KMS-11 (cell line): Measurements from ENCODE around the gene LGALS3.

Source experiments
- H2AFZ ChIP-seq: fragments of 200-600 bp; sonication (generic); 2 replicates; pipeline ENCODE4 v1.6.1; 2016; ENCODE audit warnings: antibody characterized with exemption, mixed run types, low read depth
- H3K27ac ChIP-seq: fragments of 200-600 bp; sonication (generic); 2 replicates; pipeline ENCODE4 v1.6.1; 2016; ENCODE audit warnings: mild to moderate bottlenecking, mixed run types
- H3K27me3 ChIP-seq: fragments of 200-600 bp; sonication (generic); 2 replicates; pipeline ENCODE4 v1.6.1; 2017; ENCODE audit warnings: mild to moderate bottlenecking, low read depth, mixed run types, moderate library complexity; ENCODE audit not compliant: insufficient read depth
- H3K36me3 ChIP-seq: fragments of 200-600 bp; sonication (generic); 2 replicates; pipeline ENCODE4 v1.6.1; 2017; ENCODE audit warnings: mild to moderate bottlenecking, mixed run types; ENCODE audit not compliant: insufficient read depth
- H3K4me1 ChIP-seq: fragments of 200-600 bp; sonication (generic); 2 replicates; pipeline ENCODE4 v1.6.1; 2016; ENCODE audit warnings: mild to moderate bottlenecking, low read depth, mixed run types; ENCODE audit not compliant: poor library complexity, severe bottlenecking
- H3K4me2 ChIP-seq: fragments of 200-600 bp; sonication (generic); 2 replicates; pipeline ENCODE4 v1.7.0; 2016; ENCODE audit warnings: mild to moderate bottlenecking, mixed run types
- H3K4me3 ChIP-seq: fragments of 200-600 bp; sonication (generic); IDR thresholded peaks from 2 replicates; pipeline ENCODE4 v1.6.1; 2017; ENCODE audit warnings: low read depth, low read length, mixed read lengths; ENCODE audit not compliant: insufficient read depth
- H3K79me2 ChIP-seq: fragments of 200-600 bp; sonication (generic); 2 replicates; pipeline ENCODE4 v1.6.1; 2016; ENCODE audit warnings: low read depth, mixed run types; ENCODE audit not compliant: insufficient read depth
- H3K9ac ChIP-seq: fragments of 200-600 bp; sonication (generic); 2 replicates; pipeline ENCODE4 v1.6.1; 2016; ENCODE audit warnings: mild to moderate bottlenecking, mixed run types
- H4K20me1 ChIP-seq: fragments of 200-600 bp; sonication (generic); 2 replicates; pipeline ENCODE4 v1.6.1; 2016; ENCODE audit warnings: mild to moderate bottlenecking, mixed run types; ENCODE audit not compliant: insufficient read depth
- TF ChIP-seq, protein P1 (sequence below): fragments of 200-600 bp; sonication (generic); conservative IDR thresholded peaks from 2 replicates; pipeline ENCODE4 v1.6.1; 2017; ENCODE audit warnings: low read depth, mild to moderate bottlenecking, antibody characterized with exemption, low read length, moderate library complexity, mixed read lengths

Gene LGALS3

GRCh38 chr14:55188686-55189295, 59.7 kb downstream of the LGALS3 start:
- no peak overlapping the region for H3K9ac ChIP-seq
- peaks cover 21% of the 10 kb centered on the region for H3K79me2 ChIP-seq
- no peak overlapping the region for H3K4me3 ChIP-seq
- H3K27ac ChIP-seq: no peak overlapping the region
- peaks cover 13% of the 10 kb centered on the region for H3K4me1 ChIP-seq
- no peak overlapping the region for H2AFZ ChIP-seq
- H3K4me2 ChIP-seq: no peak overlapping the region
- TF ChIP-seq, protein P1, sequence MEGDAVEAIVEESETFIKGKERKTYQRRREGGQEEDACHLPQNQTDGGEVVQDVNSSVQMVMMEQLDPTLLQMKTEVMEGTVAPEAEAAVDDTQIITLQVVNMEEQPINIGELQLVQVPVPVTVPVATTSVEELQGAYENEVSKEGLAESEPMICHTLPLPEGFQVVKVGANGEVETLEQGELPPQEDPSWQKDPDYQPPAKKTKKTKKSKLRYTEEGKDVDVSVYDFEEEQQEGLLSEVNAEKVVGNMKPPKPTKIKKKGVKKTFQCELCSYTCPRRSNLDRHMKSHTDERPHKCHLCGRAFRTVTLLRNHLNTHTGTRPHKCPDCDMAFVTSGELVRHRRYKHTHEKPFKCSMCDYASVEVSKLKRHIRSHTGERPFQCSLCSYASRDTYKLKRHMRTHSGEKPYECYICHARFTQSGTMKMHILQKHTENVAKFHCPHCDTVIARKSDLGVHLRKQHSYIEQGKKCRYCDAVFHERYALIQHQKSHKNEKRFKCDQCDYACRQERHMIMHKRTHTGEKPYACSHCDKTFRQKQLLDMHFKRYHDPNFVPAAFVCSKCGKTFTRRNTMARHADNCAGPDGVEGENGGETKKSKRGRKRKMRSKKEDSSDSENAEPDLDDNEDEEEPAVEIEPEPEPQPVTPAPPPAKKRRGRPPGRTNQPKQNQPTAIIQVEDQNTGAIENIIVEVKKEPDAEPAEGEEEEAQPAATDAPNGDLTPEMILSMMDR: no peak
- H3K36me3 ChIP-seq: no peaks in the 10 kb centered on the region
- H4K20me1 ChIP-seq: no peaks in the 10 kb centered on the region
- H3K27me3 ChIP-seq: no peaks in the 10 kb centered on the region

DNA sequence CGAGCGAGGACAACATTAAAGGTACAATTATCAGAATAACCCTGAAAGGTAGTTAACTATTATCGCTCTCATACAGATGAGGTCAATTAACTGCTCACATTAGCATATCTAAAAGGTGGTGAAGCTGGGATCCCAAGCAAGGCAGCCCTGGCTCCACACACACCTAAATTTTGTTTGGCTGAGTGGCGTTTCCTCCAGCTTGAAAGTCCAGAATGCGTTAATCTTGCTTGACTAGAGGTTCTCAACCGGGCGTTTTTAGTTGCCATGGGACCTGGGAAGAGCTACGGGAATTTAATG, 61.8 kb downstream of the LGALS3 start:
- H3K79me2 ChIP-seq: peaks cover 21% of the 10 kb centered on the region

DNA sequence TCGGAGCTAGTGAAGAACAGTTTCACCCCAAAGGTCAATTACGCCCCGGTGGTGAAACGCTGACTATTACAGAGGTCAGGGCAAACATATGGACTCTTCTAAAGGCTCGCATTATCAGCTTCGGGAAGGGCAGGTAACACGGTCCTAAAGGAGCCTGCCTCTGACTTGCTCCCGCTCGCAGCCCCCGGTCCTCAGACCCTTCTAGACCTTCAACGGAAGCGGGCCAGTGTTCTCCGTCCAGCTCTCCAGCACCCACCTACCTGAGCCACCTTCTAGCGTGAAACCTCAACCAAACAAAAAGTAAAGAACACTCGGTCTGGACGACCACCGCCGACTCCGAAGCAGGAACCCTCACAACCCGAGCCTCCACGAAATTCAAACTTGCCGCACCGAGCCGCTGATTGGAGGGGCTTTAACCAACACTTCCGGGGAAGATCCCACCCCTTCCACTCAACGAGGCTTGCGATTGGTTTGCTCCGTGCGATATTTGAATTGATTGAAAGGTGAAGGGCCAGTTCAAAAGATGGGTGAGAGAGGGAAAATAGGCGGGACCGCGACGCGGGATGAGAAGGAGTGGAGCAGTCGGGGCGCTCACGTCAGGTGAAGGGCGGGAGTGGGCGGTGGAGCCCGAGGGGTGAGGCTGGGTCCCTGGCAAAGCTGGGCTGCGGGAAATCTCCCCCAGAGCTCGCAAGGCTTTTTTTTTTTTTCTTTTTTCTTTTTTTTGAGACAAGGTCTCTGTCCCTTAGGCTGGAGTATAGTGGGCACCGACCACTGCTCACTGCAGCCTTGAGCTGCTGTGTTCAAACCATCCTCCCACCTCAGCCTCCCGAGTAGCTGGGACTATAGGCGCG, 62.4 kb downstream of the LGALS3 start, which contains the start of gene DLGAP5:
Gene DLGAP5, minus strand, starts transcription at position 383 of the 851 bp plus-strand sequence. CDS start 2,406 bp downstream, outside the sequence.
- TF ChIP-seq, protein P1: no peak
- Histone ChIP-seq H3K4me2 (peak within 1 kb of the TSS; percentile 84), H3K4me3 (no peak within 1 kb of the TSS), H3K9ac (peak within 1 kb of the TSS; percentile 42; the same call in 1 of the 2 replicates), H2AFZ (peak within 1 kb of the TSS; percentile 90), H3K27me3 (no peaks in the 10 kb centered on the region), H3K27ac (peak within 1 kb of the TSS; percentile 24; the same call in 1 of the 2 replicates), H4K20me1 (no peaks in the 10 kb centered on the region), H3K4me1 (peaks cover 13% of the 10 kb centered on the region), H3K36me3 (no peaks in the 10 kb centered on the region), H3K79me2 (peaks cover 21% of the 10 kb centered on the region)

More for the DNA sequence above, 61.8 kb downstream of the LGALS3 start:
- peak overlapping the region; percentile 90 for H2AFZ ChIP-seq
- peak overlapping the region; percentile 84 for H3K4me2 ChIP-seq
- no peaks in the 10 kb centered on the region for H4K20me1 ChIP-seq
- TF ChIP-seq, protein P1: no peak
- peaks cover 13% of the 10 kb centered on the region for H3K4me1 ChIP-seq
- H3K36me3 ChIP-seq: no peaks in the 10 kb centered on the region
- no peaks in the 10 kb centered on the region for H3K27me3 ChIP-seq
- peak overlapping the region; percentile 24; the same call in 1 of the 2 replicates for H3K27ac ChIP-seq
- peak overlapping the region; percentile 42; the same call in 1 of the 2 replicates for H3K9ac ChIP-seq
- H3K4me3 ChIP-seq: no peak overlapping the region

DNA sequence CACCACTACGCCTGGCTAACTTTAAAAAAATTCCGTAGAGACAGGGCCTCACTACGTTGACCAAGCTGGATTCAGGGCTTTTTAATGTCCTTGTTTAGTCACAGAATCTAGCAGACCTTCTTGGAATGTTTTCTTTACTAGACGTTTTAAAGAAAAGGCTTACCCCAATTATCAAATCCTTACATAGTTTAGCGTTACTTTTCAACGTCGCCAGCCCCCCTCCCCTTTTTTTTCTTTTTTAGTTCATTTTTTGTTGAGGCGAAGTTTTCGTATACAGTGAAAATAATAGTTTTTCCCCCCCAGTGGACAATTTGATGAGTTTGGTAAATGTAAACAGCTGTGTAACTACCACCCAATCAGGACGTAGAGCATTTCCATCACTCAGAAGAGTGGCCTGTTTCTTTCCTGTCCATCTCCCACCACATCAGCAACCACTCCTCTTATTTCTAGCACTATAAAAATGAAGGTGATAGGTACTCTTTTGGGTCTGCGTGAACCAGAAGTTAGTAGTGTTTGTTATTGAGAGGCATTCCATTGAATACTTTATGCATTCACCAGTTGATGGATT, 63.1 kb downstream of the LGALS3 start:
- Histone ChIP-seq H3K4me2 (peak overlapping the region; percentile 5; the same call in 1 of the 2 replicates), H4K20me1 (no peaks in the 10 kb centered on the region), H3K4me1 (peaks cover 13% of the 10 kb centered on the region), H2AFZ (peak overlapping the region; percentile 61), H3K4me3 (no peak overlapping the region), H3K27me3 (no peaks in the 10 kb centered on the region), H3K79me2 (peaks cover 21% of the 10 kb centered on the region), H3K9ac (no peak overlapping the region), H3K36me3 (no peaks in the 10 kb centered on the region), H3K27ac (no peak overlapping the region)
- TF ChIP-seq, protein P1: no peak
